Measurements from ENCODE around the gene NANOS2.

- TF ChIP-seq EZH2phosphoT487 (IDR thresholded peaks at IDR 0.05; ENCODE audit: insufficient read depth, low read depth) (no peak), EZH2 (IDR thresholded peaks at IDR 0.05; ENCODE audit: insufficient read depth, poor library complexity, severe bottlenecking) (no peak)
These were observed 19.2 kb upstream of the NANOS2 start for GRCh38 chr19:45933759-45934158.
